HG03442 (cell line): ENCODE results near the gene TNFAIP3.
"Not testable (repeated sequence)": the region's sequence is repeated elsewhere in the genome, so short reads cannot be mapped to it uniquely, and the experiment has no call there.

Experiments
- ATAC-seq: cut with Tn5 transposase; IDR thresholded peaks from one replicate; pipeline ENCODE4 v1.9.1; 2021; ENCODE audit warnings: mild to moderate bottlenecking, moderate library complexity; ENCODE audit not compliant: unreplicated experiment

Gene TNFAIP3

DNA sequence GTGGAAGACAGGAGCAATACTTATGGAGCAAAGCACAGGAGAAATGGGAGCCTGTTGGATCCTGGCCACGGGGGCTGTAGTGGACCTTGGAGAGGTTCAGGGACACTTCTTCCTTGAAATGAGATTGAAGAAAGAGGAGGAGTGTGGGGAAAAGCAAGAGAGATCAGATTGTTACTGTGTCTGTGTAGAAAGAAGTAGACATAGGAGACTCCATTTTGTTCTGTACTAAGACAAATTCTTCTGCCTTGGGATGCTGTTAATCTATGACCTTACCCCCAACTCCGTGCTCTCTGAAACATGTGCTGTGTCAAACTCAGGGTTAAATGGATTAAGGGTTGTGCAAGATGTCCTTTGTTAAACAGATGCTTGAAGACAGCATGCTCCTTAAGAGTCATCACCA lies 22.7 kb upstream of the TNFAIP3 start:
- not testable (repeated sequence) for ATAC-seq

DNA sequence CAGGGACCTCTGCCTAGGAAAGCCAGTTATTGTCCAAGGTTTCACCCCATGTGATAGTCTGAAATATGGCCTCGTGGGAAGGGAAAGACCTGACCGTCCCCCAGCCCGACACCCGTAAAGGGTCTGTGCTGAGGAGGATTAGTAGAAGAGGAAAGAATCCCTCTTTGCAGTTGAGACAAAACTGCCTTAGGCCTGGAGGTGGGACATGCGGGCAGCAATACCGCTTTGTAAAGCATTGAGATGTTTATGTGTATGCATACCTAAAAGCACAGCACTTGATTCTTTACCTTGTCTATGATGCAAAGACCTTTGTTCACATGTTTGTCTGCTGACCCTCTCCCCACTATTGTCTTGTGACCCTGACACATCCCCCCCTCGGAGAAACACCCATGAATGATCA lies 22.3 kb upstream of the TNFAIP3 start:
- not testable (repeated sequence) for ATAC-seq

DNA sequence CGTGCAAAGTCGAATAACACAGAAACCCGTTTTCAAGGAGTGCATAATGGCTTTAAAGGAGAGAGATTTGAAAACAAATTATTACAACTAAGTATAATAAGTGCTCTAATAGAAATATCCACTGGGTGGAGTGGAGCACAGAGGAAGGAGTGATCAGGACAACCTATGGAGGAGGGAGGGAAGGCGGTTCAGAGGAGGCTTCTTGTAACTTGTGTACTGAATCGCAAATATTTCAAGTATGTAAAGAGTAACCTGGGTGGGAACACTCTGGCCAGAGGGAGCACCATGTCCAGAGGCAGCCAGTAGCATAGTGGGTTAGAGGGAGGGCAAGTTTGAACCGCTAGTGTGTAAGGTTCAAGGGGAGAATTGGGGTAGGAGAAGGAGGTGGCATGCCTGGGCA lies 21.6 kb upstream of the TNFAIP3 start:
- ATAC-seq, result no peak

DNA sequence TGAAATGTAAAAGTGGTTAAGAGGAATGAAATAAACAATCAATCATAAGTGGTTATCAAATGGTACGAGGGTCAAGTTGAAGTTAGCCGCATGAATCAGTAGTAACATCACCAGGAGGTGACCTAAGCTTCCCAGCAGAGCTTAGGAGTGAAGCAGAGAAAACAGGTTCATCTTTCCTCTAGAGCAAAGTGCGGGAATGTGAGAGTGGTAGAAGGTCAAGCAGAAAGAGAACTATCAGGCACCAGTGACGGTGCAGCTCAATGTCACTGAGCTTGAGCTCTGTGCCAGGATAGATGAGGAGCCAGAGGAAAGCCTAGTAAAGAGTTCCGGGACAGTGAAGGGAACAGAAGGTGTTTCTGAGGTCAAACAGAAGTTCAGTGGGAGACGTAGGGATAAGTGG lies 20.8 kb upstream of the TNFAIP3 start:
- no peak for ATAC-seq

DNA sequence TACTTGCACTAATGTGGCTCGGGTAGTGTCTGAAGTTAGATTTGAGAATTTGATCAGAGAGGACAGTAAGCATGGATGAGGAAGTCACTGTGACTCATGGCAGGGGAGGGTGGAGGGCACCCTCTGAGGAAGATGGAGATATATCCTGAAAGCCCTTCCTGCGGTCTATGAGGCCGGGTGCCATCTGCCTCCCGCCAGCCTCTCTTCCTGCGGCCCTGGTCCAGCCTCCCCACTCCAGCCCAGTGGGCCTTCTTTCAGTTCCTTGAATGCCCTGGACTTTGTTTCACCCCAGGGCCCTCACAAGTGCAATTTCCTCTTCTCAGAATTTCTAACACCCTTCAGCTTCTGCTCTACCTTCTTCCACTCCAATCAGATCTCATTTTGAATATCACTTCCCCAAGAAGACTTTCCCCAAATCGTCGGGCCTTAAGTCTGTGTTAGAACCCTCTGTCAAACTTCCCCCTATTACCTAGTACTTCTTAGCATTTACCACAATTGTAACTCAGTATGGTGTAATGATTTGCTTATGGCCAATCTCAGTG lies 20.2 kb upstream of the TNFAIP3 start:
- ATAC-seq, result peak; percentile 56

DNA sequence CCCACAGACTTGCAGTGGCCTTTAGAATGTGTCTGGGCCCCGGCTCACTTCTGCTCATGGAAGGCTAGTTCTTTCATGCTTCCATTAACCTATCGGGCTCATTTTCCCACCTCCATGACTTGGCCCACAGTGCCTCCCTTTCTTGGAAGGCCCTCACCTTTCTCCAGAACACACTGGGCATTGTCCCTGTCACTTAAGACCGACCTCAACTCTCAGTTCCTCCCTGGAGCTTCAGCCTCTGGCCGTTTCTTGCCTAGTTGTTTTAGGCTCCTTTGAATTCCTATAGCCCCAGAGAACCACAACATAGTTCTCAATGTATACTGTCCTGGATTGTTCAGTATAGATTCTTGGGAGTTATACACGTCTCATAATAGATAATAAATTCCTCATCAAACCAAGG lies 19.3 kb upstream of the TNFAIP3 start:
- no peak for ATAC-seq

DNA sequence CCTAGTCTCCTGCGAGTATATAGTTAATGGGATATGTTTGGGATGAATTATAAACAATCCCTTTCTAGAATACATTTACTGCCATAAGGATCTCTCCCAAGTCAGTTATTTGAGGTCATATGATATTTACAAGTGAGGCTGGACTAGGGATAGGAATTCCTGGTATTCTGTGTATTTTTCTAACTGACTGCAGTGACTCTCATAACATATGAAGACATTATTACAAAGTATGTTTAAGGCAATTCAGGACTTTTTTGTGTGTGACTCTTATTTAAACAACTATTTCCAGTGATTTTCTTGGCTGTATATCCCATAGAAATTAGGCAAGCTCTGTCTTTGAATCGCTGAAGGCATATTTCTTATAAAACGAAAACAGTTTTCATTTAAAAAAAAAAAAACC lies 18.4 kb upstream of the TNFAIP3 start:
- ATAC-seq, result no peak

DNA sequence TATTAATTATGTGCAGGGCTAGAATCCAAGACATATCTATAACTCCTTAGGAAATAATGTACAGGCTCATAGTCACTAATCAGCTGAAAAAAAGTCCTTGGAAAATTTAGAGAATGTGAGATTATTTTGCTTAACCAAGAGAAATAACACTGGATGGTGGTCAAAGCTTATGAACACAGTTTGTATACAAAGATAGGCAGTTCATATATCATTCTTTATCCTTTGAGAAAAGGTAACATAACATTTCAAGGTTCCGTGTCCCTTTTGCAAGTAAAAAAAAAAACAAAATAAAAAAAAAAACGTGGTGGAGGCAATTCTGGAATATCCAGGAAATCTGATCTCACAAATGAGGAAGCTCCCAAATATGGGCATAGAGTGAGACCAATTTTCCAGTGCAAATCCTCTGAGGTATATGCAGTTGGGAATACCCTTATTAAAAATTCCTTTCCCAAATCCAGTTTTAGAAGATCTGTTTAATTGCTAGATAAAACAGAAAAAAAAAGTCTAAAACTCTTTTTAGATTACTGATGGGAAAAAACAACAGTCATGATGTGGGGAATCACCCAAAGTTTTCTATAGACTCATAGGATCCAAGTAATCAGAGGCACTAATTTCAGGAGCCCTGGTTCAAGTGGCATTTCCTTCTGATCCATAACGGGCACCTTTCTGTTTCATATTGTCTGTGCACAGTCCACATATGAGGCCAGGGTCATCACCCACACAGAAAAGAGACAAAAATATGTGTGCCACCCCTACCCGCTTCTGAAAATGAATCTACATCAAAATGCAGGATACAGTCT lies 17.7 kb upstream of the TNFAIP3 start:
- no peak for ATAC-seq

DNA sequence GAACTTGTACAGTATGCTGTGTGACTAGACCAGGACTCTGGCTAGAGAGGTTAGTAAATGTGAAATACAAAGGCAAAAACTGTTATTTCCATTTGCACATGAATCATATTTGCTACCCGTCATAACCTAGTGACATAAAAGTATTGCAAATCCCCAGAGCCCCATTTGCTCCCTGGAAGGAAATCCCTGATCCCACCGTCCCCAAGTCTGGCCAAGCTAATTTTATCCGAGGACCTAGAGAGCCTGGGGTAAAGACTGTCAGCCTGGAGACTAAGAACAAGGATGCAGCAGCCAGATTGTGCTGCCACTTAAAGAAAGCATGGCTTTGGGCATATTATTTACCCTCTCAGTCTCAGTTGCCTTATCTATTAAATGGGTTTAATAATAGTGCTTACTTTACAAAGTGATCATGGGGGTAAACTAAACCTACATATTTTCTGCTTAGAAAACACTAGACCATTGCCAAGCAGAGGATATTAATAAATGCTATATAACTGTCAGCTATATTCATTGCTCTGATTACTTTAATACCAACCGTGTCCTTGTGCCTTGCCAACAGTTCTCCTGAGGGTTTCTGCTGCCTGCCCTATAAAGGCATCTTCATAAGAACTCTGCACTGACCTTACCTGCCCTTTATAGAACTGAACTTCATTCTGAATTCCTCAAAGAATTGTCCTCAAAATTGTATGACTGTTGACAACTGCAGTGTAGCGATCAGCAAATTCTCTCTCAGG lies 16.9 kb upstream of the TNFAIP3 start:
- no peak for ATAC-seq

DNA sequence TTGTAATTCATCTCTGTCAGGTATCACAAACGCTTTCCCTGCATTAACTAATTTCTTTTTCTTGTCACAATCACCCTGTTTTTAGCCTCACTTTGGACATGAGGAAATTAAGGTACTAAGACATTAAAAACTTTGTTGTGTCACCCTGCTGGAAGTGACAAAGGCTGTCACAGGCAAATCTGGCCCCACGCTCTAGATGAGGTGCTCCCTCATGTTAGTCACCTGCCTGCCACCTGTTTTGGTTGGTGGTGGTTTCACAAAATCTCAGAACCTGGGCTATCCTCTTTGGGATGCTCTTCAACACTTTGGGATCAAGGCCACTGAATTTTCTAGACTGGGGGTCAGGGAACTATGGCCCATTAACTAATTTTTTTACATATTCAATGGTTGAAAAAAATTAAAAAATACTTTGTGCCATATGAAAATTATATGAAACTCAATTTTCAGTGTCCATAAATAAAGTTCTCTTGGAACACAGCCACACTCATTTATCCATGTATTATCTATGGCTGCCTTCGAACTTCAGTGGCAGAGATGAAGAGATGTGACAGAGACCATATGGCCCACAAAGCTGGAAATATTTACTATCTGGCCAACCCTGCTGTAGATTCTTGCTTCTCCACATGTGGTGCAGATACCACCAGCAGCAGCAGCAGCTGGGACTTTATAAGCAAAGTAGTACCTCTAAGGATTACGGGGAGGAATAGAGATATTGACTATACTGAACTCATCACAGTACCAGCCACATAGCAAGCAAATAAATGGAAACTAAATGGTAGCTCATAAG lies 16.1 kb upstream of the TNFAIP3 start:
- no peak for ATAC-seq

DNA sequence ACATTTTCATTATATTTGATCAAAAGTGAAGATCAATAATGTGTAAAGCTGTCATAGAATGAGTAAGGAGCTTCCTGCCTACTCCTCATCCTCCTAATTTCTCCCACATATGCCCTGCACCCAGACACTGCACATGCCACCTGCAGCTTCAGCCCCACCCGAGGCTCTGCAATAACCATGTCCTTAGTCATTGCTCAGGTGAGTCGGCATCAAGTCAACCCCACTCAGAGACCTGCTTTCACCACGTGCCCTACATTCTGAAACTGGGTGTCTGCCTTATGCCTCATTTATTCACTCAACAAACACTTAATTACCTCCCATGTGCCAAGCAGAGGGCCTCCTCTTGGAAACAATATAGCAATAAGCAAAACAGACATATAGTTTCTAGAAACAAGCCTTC lies 15.4 kb upstream of the TNFAIP3 start:
- no peak for ATAC-seq

DNA sequence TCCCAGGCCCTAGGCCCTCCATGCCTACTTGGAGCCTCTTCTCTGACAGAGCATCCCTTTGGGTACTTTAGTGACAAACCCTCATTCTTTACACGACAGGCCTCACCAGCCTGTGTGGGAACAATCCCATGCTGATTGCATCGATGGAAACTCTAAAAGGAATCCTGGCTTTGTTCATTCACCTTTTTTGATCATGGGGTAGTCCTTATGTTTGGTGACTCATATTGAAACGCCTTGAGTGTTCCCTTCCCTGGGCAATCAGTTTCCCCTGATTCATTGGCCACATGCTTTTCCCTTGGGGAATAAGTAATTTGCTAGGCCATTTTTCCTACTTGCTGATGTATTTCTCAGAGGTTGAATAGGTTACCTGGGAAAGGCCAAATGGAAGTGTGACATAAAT lies 14.7 kb upstream of the TNFAIP3 start:
- ATAC-seq, result no peak

DNA sequence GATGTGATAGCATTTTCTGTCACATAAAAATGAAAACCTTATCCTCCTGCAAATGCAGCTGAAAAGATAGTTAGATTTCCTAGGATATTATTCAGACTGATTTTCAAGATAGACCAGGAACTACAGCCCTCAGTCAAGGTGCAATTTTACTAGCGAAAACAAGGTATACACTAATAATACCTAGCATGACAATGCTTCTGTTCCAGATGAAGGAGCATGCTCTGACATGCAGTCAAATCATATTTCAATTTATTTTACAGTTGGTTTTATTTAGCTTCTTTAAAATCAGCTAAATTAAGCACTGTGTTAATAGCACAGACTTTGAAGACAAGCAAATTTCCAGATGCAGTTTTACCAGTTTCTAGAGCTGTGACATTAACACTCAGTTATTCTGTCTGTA lies 14.2 kb upstream of the TNFAIP3 start:
- no peak for ATAC-seq

DNA sequence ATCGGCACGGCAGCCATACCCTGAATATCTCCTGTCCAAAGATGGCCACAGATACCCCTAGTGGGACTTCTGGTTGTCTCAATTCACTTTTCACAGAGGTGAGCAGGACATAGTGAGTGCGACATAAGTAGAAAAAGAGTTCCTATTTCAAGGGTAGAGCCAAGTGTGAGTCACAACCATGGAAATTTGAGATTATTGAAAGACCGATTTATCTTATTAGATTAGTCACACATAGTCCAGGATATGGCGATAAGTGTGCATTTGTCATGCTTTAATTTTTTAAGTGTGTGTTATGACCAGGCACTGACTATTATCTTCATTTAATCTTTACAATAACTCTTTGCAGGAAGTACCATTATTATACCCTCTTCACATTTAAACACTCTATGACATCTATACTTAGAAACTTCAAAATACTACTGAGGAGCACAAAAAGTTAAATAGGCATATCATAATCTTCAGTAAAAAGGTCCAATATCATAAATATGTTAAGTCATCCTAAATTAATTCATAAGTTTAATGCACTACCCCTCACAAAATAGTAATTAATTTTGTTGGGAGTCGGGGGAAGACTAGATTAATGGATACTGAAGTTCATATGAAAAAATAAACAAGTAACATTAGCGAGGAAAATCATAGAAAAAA lies 13.4 kb upstream of the TNFAIP3 start:
- no peak for ATAC-seq

DNA sequence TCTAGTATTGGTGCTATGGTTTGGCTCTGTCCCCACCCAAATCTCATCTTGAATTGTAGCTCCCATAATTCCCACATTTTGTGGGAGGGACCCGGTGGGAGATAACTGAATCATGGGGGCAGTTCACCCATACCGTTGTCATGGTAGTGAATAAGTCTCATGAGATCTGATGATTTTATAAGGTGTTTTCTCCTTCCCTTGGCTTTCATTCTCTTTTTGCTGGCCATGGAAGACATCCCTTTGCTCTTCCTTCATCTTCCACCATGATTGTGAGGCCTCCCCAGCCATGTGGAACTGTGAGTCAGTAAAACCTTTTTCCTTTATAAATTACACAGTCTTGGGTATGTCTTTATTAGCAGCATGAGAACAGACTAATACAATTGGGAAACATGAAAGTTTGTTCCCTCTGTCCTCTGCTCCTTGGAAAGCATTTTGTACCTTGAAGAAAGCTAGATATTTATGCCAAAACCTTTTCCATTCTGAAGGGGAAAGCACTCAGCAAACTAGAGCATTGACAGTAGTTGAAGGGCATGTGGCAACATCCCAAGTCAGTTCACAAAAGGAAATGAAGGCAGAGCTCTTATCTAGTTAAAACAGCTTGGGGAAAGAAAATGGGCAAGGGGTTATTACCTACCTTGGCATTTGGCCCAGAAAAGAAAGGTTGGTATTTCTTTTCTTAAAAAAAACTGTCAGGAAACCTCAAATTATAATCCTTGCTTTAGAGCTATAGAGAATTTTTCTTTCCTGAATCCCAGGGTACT lies 10.7 kb upstream of the TNFAIP3 start:
- no peak for ATAC-seq

DNA sequence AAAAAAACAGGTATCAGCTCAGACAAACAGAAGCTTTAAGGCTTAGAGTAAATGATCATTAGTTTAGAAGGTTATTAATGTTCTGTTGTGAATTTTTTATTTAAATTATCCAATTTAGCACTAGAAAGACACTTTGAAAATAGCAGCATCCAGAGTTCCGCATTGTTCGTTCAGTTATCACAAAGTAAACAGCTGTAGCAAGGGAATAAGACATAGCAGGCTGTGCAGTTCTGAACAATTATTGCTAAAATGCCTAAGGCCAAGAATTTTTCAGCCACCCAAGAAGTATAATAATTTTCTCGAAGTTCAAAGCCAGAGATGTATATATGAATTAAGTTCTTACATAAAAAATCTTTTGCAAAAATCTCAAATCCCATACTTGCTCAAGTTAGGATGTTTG lies 8.0 kb upstream of the TNFAIP3 start:
- ATAC-seq, result no peak

DNA sequence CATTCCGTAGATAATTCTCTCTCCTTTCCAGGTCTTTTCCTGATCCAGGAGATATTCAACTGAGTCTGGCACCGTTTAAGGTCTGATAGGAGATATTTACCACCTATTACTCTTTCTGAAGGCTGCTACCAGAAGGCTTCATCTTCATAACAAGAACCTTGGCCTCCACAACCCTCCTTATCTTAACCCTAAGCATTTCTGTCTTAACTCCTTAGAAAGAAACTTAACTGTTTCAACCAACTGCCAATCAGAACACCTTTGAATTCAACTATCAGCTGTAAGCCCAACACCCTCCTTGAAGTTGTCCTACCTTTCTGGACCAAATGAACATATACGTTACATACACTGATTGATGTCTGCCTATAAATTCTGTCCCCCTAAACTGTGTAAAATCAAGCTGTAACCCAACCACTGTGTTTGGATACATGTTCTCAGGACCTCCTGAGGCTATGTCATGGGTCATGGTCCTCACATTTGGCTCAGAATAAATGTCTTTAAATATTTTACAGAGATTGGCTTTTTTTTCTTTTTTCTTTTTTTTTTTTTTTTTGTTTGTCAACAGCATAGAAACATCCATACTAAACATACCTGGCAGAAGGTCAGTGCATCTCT lies 6.6 kb upstream of the TNFAIP3 start:
- no peak for ATAC-seq

DNA sequence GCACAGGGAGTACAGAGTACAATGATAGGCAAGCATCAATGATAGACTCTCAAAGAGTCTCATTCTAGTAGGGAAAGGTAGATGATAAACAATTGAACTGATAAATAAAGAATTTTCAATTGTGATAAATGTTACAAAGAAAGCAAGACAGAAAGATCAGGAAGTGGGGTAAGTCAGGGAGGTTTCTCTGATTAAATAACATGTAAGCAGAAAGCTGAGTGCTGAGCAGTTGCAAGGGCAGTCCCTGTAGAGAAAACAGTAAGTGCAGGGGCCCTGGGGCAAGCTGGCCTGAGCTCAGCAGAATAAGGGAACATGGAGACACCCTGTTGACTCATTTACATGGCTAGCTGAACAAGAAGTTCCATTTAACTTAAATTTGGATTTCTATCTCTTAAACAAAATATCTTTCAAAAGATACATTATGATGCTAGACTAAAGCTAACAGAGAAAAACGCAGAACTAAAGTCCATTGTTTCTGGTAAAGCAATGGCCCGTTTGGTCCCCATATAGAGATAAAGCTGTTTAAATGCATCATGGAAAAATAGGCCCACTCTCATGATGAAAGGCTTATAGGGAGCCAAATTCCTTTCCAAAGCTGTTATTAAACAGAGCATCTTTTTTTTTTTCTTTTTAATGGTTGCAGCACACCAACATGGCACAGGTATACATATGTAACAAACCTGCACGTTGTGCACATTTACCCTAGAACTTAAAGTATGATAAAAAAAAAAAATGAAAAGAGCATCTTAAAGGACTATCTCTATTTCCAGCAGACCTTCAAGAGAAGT lies 5.3 kb upstream of the TNFAIP3 start:
- ATAC-seq, result no peak
